ENCODE results near the gene CNDP2.
"Not testable (repeated sequence)": the region's sequence is repeated elsewhere in the genome, so short reads cannot be mapped to it uniquely, and the experiment has no call there.

Gene CNDP2

GRCh38 chr18:74558096-74558495 lies 61.9 kb downstream of the CNDP2 start:
- ChIA-PET POLR2A (no interaction called here), CTCF (interaction anchor here (1.0 to 3.2 kb wide), 3 partner anchors 10 to 216 kb away, joined by 3 to 9 read pairs (median 4); no protein-coding TSS in a partner anchor)
- TF ChIP-seq, protein P1, sequence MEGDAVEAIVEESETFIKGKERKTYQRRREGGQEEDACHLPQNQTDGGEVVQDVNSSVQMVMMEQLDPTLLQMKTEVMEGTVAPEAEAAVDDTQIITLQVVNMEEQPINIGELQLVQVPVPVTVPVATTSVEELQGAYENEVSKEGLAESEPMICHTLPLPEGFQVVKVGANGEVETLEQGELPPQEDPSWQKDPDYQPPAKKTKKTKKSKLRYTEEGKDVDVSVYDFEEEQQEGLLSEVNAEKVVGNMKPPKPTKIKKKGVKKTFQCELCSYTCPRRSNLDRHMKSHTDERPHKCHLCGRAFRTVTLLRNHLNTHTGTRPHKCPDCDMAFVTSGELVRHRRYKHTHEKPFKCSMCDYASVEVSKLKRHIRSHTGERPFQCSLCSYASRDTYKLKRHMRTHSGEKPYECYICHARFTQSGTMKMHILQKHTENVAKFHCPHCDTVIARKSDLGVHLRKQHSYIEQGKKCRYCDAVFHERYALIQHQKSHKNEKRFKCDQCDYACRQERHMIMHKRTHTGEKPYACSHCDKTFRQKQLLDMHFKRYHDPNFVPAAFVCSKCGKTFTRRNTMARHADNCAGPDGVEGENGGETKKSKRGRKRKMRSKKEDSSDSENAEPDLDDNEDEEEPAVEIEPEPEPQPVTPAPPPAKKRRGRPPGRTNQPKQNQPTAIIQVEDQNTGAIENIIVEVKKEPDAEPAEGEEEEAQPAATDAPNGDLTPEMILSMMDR (IDR thresholded peaks at IDR 0.05; ENCODE audit: insufficient read depth, low read length, missing control alignments), result no peak
- H3K4me3 ChIP-seq (ENCODE audit: low read depth, low read length), result no peak overlapping the region
- DNase-seq (ENCODE audit: low read depth, low spot score), result no peak

- DNase-seq (ENCODE audit: low read depth, low spot score), result no peak
- TF ChIP-seq, protein P1 (IDR thresholded peaks at IDR 0.05; ENCODE audit: insufficient read depth, low read length, missing control alignments), result no peak
- ChIA-PET POLR2A (no interaction called here), CTCF (interaction anchor here (1.1 to 1.4 kb wide), 3 partner anchors 10 to 209 kb away, joined by 3 to 4 read pairs (median 4); no protein-coding TSS in a partner anchor)
- no peak overlapping the region for H3K4me3 ChIP-seq (ENCODE audit: low read depth, low read length)
These were observed 66.1 kb downstream of the CNDP2 start for GRCh38 chr18:74562131-74562730.

DNA sequence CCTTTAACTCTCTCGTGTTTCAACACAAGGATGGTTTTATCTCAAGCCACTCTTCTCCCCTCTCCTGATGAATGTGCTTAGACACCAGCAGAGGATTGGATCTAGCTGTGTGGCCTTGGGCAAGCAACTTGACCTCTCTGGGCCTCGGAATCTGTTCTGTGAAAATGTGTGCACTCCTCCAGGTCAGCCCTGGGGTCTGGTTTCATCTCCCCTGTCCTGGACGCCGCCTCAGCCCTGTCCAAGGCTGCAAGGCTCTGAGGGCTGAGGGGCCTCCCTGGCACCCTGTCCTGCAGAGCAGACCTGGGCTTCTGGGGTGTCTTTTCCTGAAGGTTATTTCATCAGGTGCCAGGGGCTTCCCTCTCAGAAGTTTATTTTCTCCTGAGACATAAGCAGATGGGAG lies 66.6 kb downstream of the CNDP2 start:
- TF ChIP-seq, protein P1 (IDR thresholded peaks at IDR 0.05; ENCODE audit: insufficient read depth, low read length, missing control alignments), result no peak
- no peak for DNase-seq (ENCODE audit: low read depth, low spot score)
- ChIA-PET POLR2A (no interaction called here), CTCF (interaction anchor here (1.1 to 1.4 kb wide), 2 partner anchors 11 to 209 kb away, joined by 3 to 4 read pairs; no protein-coding TSS in a partner anchor)
- no peak overlapping the region for H3K4me3 ChIP-seq (ENCODE audit: low read depth, low read length)

DNA sequence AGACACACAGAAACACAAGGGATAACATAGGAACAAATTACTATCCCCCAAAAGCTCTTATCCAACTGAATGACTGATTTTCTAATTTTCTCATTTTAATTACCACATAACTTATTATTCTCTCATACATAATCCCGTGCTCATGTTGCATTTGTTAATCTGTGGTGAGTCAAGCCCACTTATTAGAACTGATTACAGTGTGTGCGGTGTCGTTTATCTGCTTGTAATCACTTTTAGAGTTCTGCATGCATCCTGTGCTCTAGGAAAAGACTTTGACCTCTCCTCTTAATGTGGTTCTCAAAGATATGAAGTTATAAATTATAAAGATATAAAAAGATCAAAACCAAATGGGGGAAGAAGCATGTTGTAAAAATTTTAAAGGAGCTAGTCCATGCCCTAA lies 67.8 kb downstream of the CNDP2 start:
- no peak for DNase-seq (ENCODE audit: low read depth, low spot score)
- CTCF ChIA-PET, result interaction anchor here (1.0 to 2.2 kb wide), 2 partner anchors 8 to 12 kb away, joined by 3 to 11 read pairs; no protein-coding TSS in a partner anchor
- POLR2A ChIA-PET, result no interaction called here

DNA sequence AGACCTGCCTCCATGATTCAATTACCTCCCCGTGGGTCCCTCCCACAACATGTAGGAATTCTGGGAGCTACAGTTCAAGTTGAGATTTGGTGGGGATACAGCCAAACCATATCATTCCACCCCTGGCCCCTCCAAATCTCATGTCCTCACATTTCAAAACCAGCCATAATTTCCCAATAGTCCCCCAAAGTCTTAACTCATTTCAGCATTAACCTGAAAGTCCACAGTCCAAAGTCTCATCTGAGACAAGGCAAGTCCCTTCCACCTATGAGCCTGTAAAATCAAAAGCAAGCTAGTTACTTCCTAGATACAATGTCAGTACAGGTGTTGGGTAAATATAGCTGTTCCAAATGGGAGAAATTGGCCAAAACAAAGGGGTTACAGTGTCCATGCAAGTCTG lies 69.0 kb downstream of the CNDP2 start:
- CTCF ChIA-PET, result interaction anchor here (2.2 kb wide), 1 partner anchor 13 kb away, joined by 11 read pairs; no protein-coding TSS in a partner anchor
- POLR2A ChIA-PET; H3K4me3 ChIP-seq (ENCODE audit: low read depth, low read length); DNase-seq (ENCODE audit: low read depth, low spot score): not testable (repeated sequence)

More for the DNA sequence above, 67.8 kb downstream of the CNDP2 start:
- TF ChIP-seq, protein P1 (IDR thresholded peaks at IDR 0.05; ENCODE audit: insufficient read depth, low read length, missing control alignments), result no peak
- H3K4me3 ChIP-seq (ENCODE audit: low read depth, low read length), result no peak overlapping the region

DNA sequence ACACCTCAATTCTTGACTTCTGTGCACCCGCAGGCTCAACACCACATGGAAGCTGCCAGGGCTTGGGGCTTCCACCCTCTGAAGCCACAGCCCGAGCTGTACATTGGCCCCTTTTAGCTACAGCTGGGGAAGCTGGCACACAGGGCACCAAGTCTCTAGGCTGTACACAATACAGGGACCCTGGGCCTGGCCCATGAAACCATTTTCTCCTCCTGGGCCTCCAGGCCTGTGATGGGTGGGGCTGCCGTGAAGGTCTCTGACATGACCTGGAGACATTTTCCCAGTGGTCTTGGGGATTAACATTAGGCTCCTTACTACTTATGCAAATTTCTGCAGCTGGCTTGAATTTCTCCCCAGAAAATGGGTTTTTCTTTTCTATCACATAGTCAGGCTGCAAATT lies 69.8 kb downstream of the CNDP2 start:
- POLR2A ChIA-PET; CTCF ChIA-PET; DNase-seq (ENCODE audit: low read depth, low spot score): not testable (repeated sequence)

GRCh38 chr18:74567822-74568221 lies 71.7 kb downstream of the CNDP2 start:
- TF ChIP-seq, protein P1 (IDR thresholded peaks at IDR 0.05; ENCODE audit: insufficient read depth, low read length, missing control alignments), result no peak
- ChIA-PET CTCF (interaction anchor here (0.8 kb wide), 1 partner anchor 9 kb away, joined by 3 read pairs; no protein-coding TSS in a partner anchor), POLR2A (no interaction called here)
- H3K4me3 ChIP-seq (ENCODE audit: low read depth, low read length), result no peak overlapping the region
- no peak for DNase-seq (ENCODE audit: low read depth, low spot score)

More for the DNA sequence above, 69.8 kb downstream of the CNDP2 start:
- H3K4me3 ChIP-seq (ENCODE audit: low read depth, low read length), result not testable (repeated sequence)
